Osteocyte (in vitro differentiated cells): Measurements from ENCODE around the gene CCNY. TPM values are rescaled to one million over a fixed set of nuclear protein-coding genes. Genes with fewer than 3 reads are reported as not detected.

Experiments used
- DNase-seq: peaks from one replicate; pipeline ENCODE4 v3.0.0; 2021; ENCODE audit warnings: mixed read lengths; ENCODE audit not compliant: unreplicated experiment; ENCODE audit errors: extremely low spot score
- H3K27ac Mint-ChIP-seq: one replicate; pipeline ENCODE4 v1.8.0; 2021; ENCODE audit warnings: mild to moderate bottlenecking, mixed read lengths; ENCODE audit not compliant: unreplicated experiment
- H3K27me3 Mint-ChIP-seq: one replicate; pipeline ENCODE4 v1.8.0; 2021; ENCODE audit warnings: mixed read lengths; ENCODE audit not compliant: unreplicated experiment
- H3K36me3 Mint-ChIP-seq: one replicate; pipeline ENCODE4 v1.8.0; 2021; ENCODE audit warnings: mixed read lengths; ENCODE audit not compliant: unreplicated experiment
- H3K4me1 Mint-ChIP-seq: one replicate; pipeline ENCODE4 v1.8.0; 2021; ENCODE audit warnings: mixed read lengths; ENCODE audit not compliant: unreplicated experiment
- H3K4me3 Mint-ChIP-seq: one replicate; pipeline ENCODE4 v1.8.0; 2021; ENCODE audit warnings: mild to moderate bottlenecking, moderate library complexity, mixed read lengths; ENCODE audit not compliant: unreplicated experiment
- H3K9me3 Mint-ChIP-seq: one replicate; pipeline ENCODE4 v1.8.0; 2021; ENCODE audit warnings: mixed read lengths; ENCODE audit not compliant: unreplicated experiment
- CTCF ChIP-seq: fragments of 200-600 bp; sonication (generic); IDR thresholded peaks from 2 replicates; pipeline ENCODE4 v1.5.0; 2021; ENCODE audit warnings: antibody characterized with exemption, mild to moderate bottlenecking, moderate library complexity
- total RNA-seq: library from RNA; stranded (reverse); gene quantifications from 2 replicates; pipeline ENCODE4 v1.2.1, GENCODE V29; 2021

CCNY gene
- total RNA-seq, 1 donor from 2014 or later: 76.4 TPM

- H3K27ac Mint-ChIP-seq: no peak overlapping the region
- H3K4me3 Mint-ChIP-seq: no peak overlapping the region
- no peaks in the 10 kb centered on the region for H3K9me3 Mint-ChIP-seq
- no peaks in the 10 kb centered on the region for H3K36me3 Mint-ChIP-seq
- DNase-seq: no peak
- H3K4me1 Mint-ChIP-seq: peaks cover 22% of the 10 kb centered on the region
- no peaks in the 10 kb centered on the region for H3K27me3 Mint-ChIP-seq
- no peak for TF ChIP-seq CTCF
Measured at GRCh38 chr10:35359873-35360272, 23.6 kb downstream of the CCNY start.

- Mint-ChIP-seq H3K36me3 (no peaks in the 10 kb centered on the region), H3K4me3 (no peak overlapping the region), H3K27ac (no peak overlapping the region), H3K27me3 (no peaks in the 10 kb centered on the region), H3K9me3 (no peaks in the 10 kb centered on the region), H3K4me1 (peaks cover 7% of the 10 kb centered on the region)
- no peak for TF ChIP-seq CTCF
- DNase-seq: no peak
Measured at GRCh38 chr10:35362701-35363350, 26.5 kb downstream of the CCNY start.

- no peak overlapping the region for H3K4me3 Mint-ChIP-seq
- H3K9me3 Mint-ChIP-seq: no peaks in the 10 kb centered on the region
- H3K4me1 Mint-ChIP-seq: peaks cover 5% of the 10 kb centered on the region
- no peak overlapping the region for H3K27ac Mint-ChIP-seq
- TF ChIP-seq CTCF: no peak
- DNase-seq: no peak
- H3K27me3 Mint-ChIP-seq: no peaks in the 10 kb centered on the region
- H3K36me3 Mint-ChIP-seq: no peaks in the 10 kb centered on the region
Measured at GRCh38 chr10:35363587-35363986, 27.3 kb downstream of the CCNY start.

GRCh38 chr10:35364808-35365207 is 28.5 kb downstream of the CCNY start:
- no peaks in the 10 kb centered on the region for H3K27me3 Mint-ChIP-seq
- H3K27ac Mint-ChIP-seq: no peak overlapping the region
- H3K9me3 Mint-ChIP-seq: no peaks in the 10 kb centered on the region
- no peak for DNase-seq
- no peak for TF ChIP-seq CTCF
- no peaks in the 10 kb centered on the region for H3K36me3 Mint-ChIP-seq
- peaks cover 14% of the 10 kb centered on the region for H3K4me1 Mint-ChIP-seq
- no peak overlapping the region for H3K4me3 Mint-ChIP-seq

- H3K27me3 Mint-ChIP-seq: no peaks in the 10 kb centered on the region
- no peak overlapping the region for H3K4me3 Mint-ChIP-seq
- peaks cover 17% of the 10 kb centered on the region for H3K4me1 Mint-ChIP-seq
- no peak overlapping the region for H3K27ac Mint-ChIP-seq
- H3K9me3 Mint-ChIP-seq: no peaks in the 10 kb centered on the region
- TF ChIP-seq CTCF: no peak
- DNase-seq: no peak
- no peaks in the 10 kb centered on the region for H3K36me3 Mint-ChIP-seq
Measured at GRCh38 chr10:35365994-35366393, 29.7 kb downstream of the CCNY start.
